HG03064 (cell line): ENCODE measurements around the gene SPECC1L.
"Not testable (repeated sequence)": the region's sequence is repeated elsewhere in the genome, so short reads cannot be mapped to it uniquely, and the experiment has no call there.

Experiments used
- ATAC-seq: cut with Tn5 transposase; IDR thresholded peaks from one replicate; pipeline ENCODE4 v1.9.1; 2021; ENCODE audit warnings: low read depth; ENCODE audit not compliant: unreplicated experiment

SPECC1L gene

GRCh38 chr22:24282401-24282800 is 11.8 kb downstream of the SPECC1L start:
- no peak for ATAC-seq

- no peak for ATAC-seq
Measured at GRCh38 chr22:24284747-24285203, 14.1 kb downstream of the SPECC1L start.

GRCh38 chr22:24285245-24285644 is 14.6 kb downstream of the SPECC1L start:
- no peak for ATAC-seq

GRCh38 chr22:24287212-24287611 is 16.6 kb downstream of the SPECC1L start:
- not testable (repeated sequence) for ATAC-seq

GRCh38 chr22:24287801-24288200 is 17.2 kb downstream of the SPECC1L start:
- ATAC-seq, result not testable (repeated sequence)

GRCh38 chr22:24289114-24289513 is 18.5 kb downstream of the SPECC1L start:
- ATAC-seq, result no peak

- no peak for ATAC-seq
Measured at GRCh38 chr22:24289741-24290163, 19.1 kb downstream of the SPECC1L start.

GRCh38 chr22:24290459-24290858 is 19.8 kb downstream of the SPECC1L start:
- ATAC-seq, result no peak

GRCh38 chr22:24291515-24292201 is 21.0 kb downstream of the SPECC1L start:
- ATAC-seq, result no peak

GRCh38 chr22:24292202-24292830 is 21.7 kb downstream of the SPECC1L start:
- not testable (repeated sequence) for ATAC-seq

- not testable (repeated sequence) for ATAC-seq
Measured at GRCh38 chr22:24294913-24295312, 24.3 kb downstream of the SPECC1L start.

- not testable (repeated sequence) for ATAC-seq
Measured at GRCh38 chr22:24298497-24299155, 28.0 kb downstream of the SPECC1L start.

- ATAC-seq, result not testable (repeated sequence)
Measured at GRCh38 chr22:24300522-24300921, 29.9 kb downstream of the SPECC1L start.

GRCh38 chr22:24302591-24302990 is 32.0 kb downstream of the SPECC1L start:
- no peak for ATAC-seq

- no peak for ATAC-seq
Measured at GRCh38 chr22:24303007-24303406, 32.4 kb downstream of the SPECC1L start.

- ATAC-seq, result no peak
Measured at GRCh38 chr22:24304062-24304675, 33.5 kb downstream of the SPECC1L start.

GRCh38 chr22:24305260-24305692 is 34.6 kb downstream of the SPECC1L start:
- ATAC-seq, result no peak

- no peak for ATAC-seq
Measured at GRCh38 chr22:24310969-24311368, 40.3 kb downstream of the SPECC1L start.

GRCh38 chr22:24315367-24315966 is 44.8 kb downstream of the SPECC1L start:
- ATAC-seq, result no peak

- ATAC-seq, result not testable (repeated sequence)
Measured at GRCh38 chr22:24316264-24316663, 45.6 kb downstream of the SPECC1L start.

- not testable (repeated sequence) for ATAC-seq
Measured at GRCh38 chr22:24317511-24317910, 46.9 kb downstream of the SPECC1L start.
